ENCODE measurements around the gene TMEM9.

Gene TMEM9

GRCh38 chr1:201109651-201110050 lies 44.6 kb downstream of the TMEM9 start:
- Mint-ChIP-seq H3K4me3 (no peak overlapping the region), H3K9me3 (no peaks in the 10 kb centered on the region), H3K36me3 (ENCODE audit: low read depth) (no peaks in the 10 kb centered on the region), H3K27me3 (peaks cover 23% of the 10 kb centered on the region), H3K27ac (no peak overlapping the region), H3K4me1 (ENCODE audit: low read depth) (peaks cover 4% of the 10 kb centered on the region)
- intact Hi-C loops (cut with micrococcal nuclease): no loop called here

- H3K4me1 Mint-ChIP-seq (ENCODE audit: low read depth): no peaks in the 10 kb centered on the region
- H3K4me3 Mint-ChIP-seq: no peak overlapping the region
- no peaks in the 10 kb centered on the region for H3K36me3 Mint-ChIP-seq (ENCODE audit: low read depth)
- intact Hi-C loops (cut with micrococcal nuclease): no loop called here
- no peaks in the 10 kb centered on the region for H3K9me3 Mint-ChIP-seq
- H3K27ac Mint-ChIP-seq: no peak overlapping the region
- H3K27me3 Mint-ChIP-seq: peaks cover 13% of the 10 kb centered on the region
Observed at GRCh38 chr1:201108614-201109013, 45.7 kb downstream of the TMEM9 start.

- intact Hi-C loops (cut with micrococcal nuclease): no loop called here
- H3K27ac Mint-ChIP-seq: no peak overlapping the region
- H3K9me3 Mint-ChIP-seq: no peaks in the 10 kb centered on the region
- no peaks in the 10 kb centered on the region for H3K27me3 Mint-ChIP-seq
- no peaks in the 10 kb centered on the region for H3K36me3 Mint-ChIP-seq (ENCODE audit: low read depth)
- no peaks in the 10 kb centered on the region for H3K4me1 Mint-ChIP-seq (ENCODE audit: low read depth)
- H3K4me3 Mint-ChIP-seq: no peak overlapping the region
Observed at GRCh38 chr1:201105688-201106087, 48.6 kb downstream of the TMEM9 start.

- no peak overlapping the region for H3K4me3 Mint-ChIP-seq
- no peaks in the 10 kb centered on the region for H3K36me3 Mint-ChIP-seq (ENCODE audit: low read depth)
- H3K4me1 Mint-ChIP-seq (ENCODE audit: low read depth): no peaks in the 10 kb centered on the region
- intact Hi-C loops (cut with micrococcal nuclease): no loop called here
- H3K27ac Mint-ChIP-seq: no peak overlapping the region
- H3K27me3 Mint-ChIP-seq: no peaks in the 10 kb centered on the region
- no peaks in the 10 kb centered on the region for H3K9me3 Mint-ChIP-seq
Observed at GRCh38 chr1:201104141-201104540, 50.1 kb downstream of the TMEM9 start.

- Mint-ChIP-seq H3K4me3 (no peak overlapping the region), H3K36me3 (ENCODE audit: low read depth) (no peaks in the 10 kb centered on the region), H3K27me3 (no peaks in the 10 kb centered on the region), H3K9me3 (no peaks in the 10 kb centered on the region), H3K27ac (no peak overlapping the region), H3K4me1 (ENCODE audit: low read depth) (no peaks in the 10 kb centered on the region)
- intact Hi-C loops (cut with micrococcal nuclease): no loop called here
Observed at GRCh38 chr1:201103666-201104065, 50.6 kb downstream of the TMEM9 start.

- Mint-ChIP-seq H3K4me3 (no peak overlapping the region), H3K9me3 (no peaks in the 10 kb centered on the region), H3K27ac (no peak overlapping the region), H3K4me1 (ENCODE audit: low read depth) (no peaks in the 10 kb centered on the region), H3K36me3 (ENCODE audit: low read depth) (no peaks in the 10 kb centered on the region), H3K27me3 (peaks cover 3% of the 10 kb centered on the region)
- intact Hi-C loops (cut with micrococcal nuclease): no loop called here
Observed at GRCh38 chr1:201100169-201100930, 53.9 kb downstream of the TMEM9 start.

GRCh38 chr1:201098992-201099677 lies 55.1 kb downstream of the TMEM9 start:
- Mint-ChIP-seq H3K27me3 (peaks cover 3% of the 10 kb centered on the region), H3K4me1 (ENCODE audit: low read depth) (no peaks in the 10 kb centered on the region), H3K4me3 (no peak overlapping the region), H3K9me3 (no peaks in the 10 kb centered on the region), H3K36me3 (ENCODE audit: low read depth) (no peaks in the 10 kb centered on the region), H3K27ac (no peak overlapping the region)
- intact Hi-C loops (cut with micrococcal nuclease): no loop called here

- no peaks in the 10 kb centered on the region for H3K9me3 Mint-ChIP-seq
- intact Hi-C loops (cut with micrococcal nuclease): no loop called here
- no peaks in the 10 kb centered on the region for H3K36me3 Mint-ChIP-seq (ENCODE audit: low read depth)
- peaks cover 3% of the 10 kb centered on the region for H3K27me3 Mint-ChIP-seq
- no peak overlapping the region for H3K4me3 Mint-ChIP-seq
- H3K27ac Mint-ChIP-seq: no peak overlapping the region
- H3K4me1 Mint-ChIP-seq (ENCODE audit: low read depth): no peaks in the 10 kb centered on the region
Observed at GRCh38 chr1:201096977-201097856, 57.1 kb downstream of the TMEM9 start.

GRCh38 chr1:201096041-201096461 lies 58.2 kb downstream of the TMEM9 start:
- no peak overlapping the region for H3K4me3 Mint-ChIP-seq
- H3K27me3 Mint-ChIP-seq: peaks cover 3% of the 10 kb centered on the region
- intact Hi-C loops (cut with micrococcal nuclease): no loop called here
- no peaks in the 10 kb centered on the region for H3K9me3 Mint-ChIP-seq
- H3K36me3 Mint-ChIP-seq (ENCODE audit: low read depth): no peaks in the 10 kb centered on the region
- H3K4me1 Mint-ChIP-seq (ENCODE audit: low read depth): no peaks in the 10 kb centered on the region
- no peak overlapping the region for H3K27ac Mint-ChIP-seq

- Mint-ChIP-seq H3K4me1 (ENCODE audit: low read depth) (no peaks in the 10 kb centered on the region), H3K27ac (no peak overlapping the region), H3K9me3 (no peaks in the 10 kb centered on the region)
Observed at GRCh38 chr1:201095581-201095980, 58.7 kb downstream of the TMEM9 start.

GRCh38 chr1:201094832-201095231 lies 59.4 kb downstream of the TMEM9 start:
- Mint-ChIP-seq H3K36me3 (ENCODE audit: low read depth) (no peaks in the 10 kb centered on the region), H3K4me3 (no peak overlapping the region), H3K9me3 (no peaks in the 10 kb centered on the region), H3K27me3 (peaks cover 3% of the 10 kb centered on the region), H3K4me1 (ENCODE audit: low read depth) (no peaks in the 10 kb centered on the region), H3K27ac (no peak overlapping the region)
- intact Hi-C loops (cut with micrococcal nuclease): no loop called here

More at GRCh38 chr1:201095581-201095980, 58.7 kb downstream of the TMEM9 start:
- intact Hi-C loops (cut with micrococcal nuclease): no loop called here
- Mint-ChIP-seq H3K27me3 (peaks cover 3% of the 10 kb centered on the region), H3K36me3 (ENCODE audit: low read depth) (no peaks in the 10 kb centered on the region), H3K4me3 (no peak overlapping the region)

- Mint-ChIP-seq H3K4me1 (ENCODE audit: low read depth) (no peaks in the 10 kb centered on the region), H3K27me3 (peaks cover 3% of the 10 kb centered on the region), H3K36me3 (ENCODE audit: low read depth) (no peaks in the 10 kb centered on the region), H3K4me3 (no peak overlapping the region), H3K9me3 (no peaks in the 10 kb centered on the region), H3K27ac (no peak overlapping the region)
- intact Hi-C loops (cut with micrococcal nuclease): no loop called here
Observed at GRCh38 chr1:201093962-201094361, 60.3 kb downstream of the TMEM9 start.

- Mint-ChIP-seq H3K4me3 (no peak overlapping the region), H3K27me3 (peaks cover 3% of the 10 kb centered on the region), H3K9me3 (no peaks in the 10 kb centered on the region), H3K4me1 (ENCODE audit: low read depth) (no peaks in the 10 kb centered on the region), H3K27ac (no peak overlapping the region), H3K36me3 (ENCODE audit: low read depth) (no peaks in the 10 kb centered on the region)
- intact Hi-C loops (cut with micrococcal nuclease): no loop called here
Observed at GRCh38 chr1:201093561-201093960, 60.7 kb downstream of the TMEM9 start.

- Mint-ChIP-seq H3K36me3 (ENCODE audit: low read depth) (no peaks in the 10 kb centered on the region), H3K27ac (no peak overlapping the region), H3K4me3 (no peak overlapping the region), H3K9me3 (no peaks in the 10 kb centered on the region), H3K27me3 (peaks cover 7% of the 10 kb centered on the region), H3K4me1 (ENCODE audit: low read depth) (peaks cover 2% of the 10 kb centered on the region)
- intact Hi-C loops (cut with micrococcal nuclease): no loop called here
Observed at GRCh38 chr1:201092738-201093137, 61.5 kb downstream of the TMEM9 start.
